Esophagus (tissue), 2 donors: ENCODE data around the gene CIZ1. TPM values are rescaled to one million over a fixed set of nuclear protein-coding genes. Genes with fewer than 3 reads are reported as not detected.
"Not testable (repeated sequence)": the region's sequence is repeated elsewhere in the genome, so short reads cannot be mapped to it uniquely, and the experiment has no call there.

Source experiments
- H3K27ac ChIP-seq, 2 donors: one replicate each; pipeline ENCODE4 v1.5.1; 2013; ENCODE audit warnings: low read depth in 2 of 2, mild to moderate bottlenecking in 2 of 2, inconsistent platforms in 1 of 2, low read length in 1 of 2, moderate library complexity in 1 of 2
- H3K27me3 ChIP-seq, 2 donors: one replicate each; pipeline ENCODE4 v1.6.1; 2013; ENCODE audit warnings: low read length in 2 of 2, control low read depth in 1 of 2, mild to moderate bottlenecking in 1 of 2; ENCODE audit not compliant: insufficient read depth in 2 of 2, control insufficient read depth in 1 of 2
- H3K36me3 ChIP-seq, 2 donors: one replicate each; pipeline ENCODE4 v1.6.1; 2013; ENCODE audit warnings: low read length in 1 of 2; ENCODE audit not compliant: control insufficient read depth in 2 of 2, insufficient read depth in 2 of 2
- H3K4me1 ChIP-seq, 2 donors: one replicate each; pipeline ENCODE4 v1.6.1; 2013; ENCODE audit warnings: low read length in 1 of 2; ENCODE audit not compliant: control insufficient read depth in 2 of 2, insufficient read depth in 2 of 2
- H3K4me3 ChIP-seq, 2 donors: one replicate each; pipeline ENCODE4 v1.5.1; 2013; ENCODE audit warnings: low read length in 2 of 2, mild to moderate bottlenecking in 2 of 2, low read depth in 1 of 2, moderate library complexity in 1 of 2
- H3K9me3 ChIP-seq, 2 donors: one replicate each; pipeline ENCODE4 v1.6.1; 2013; ENCODE audit warnings: mild to moderate bottlenecking in 2 of 2, low read depth in 1 of 2, low read length in 1 of 2, moderate library complexity in 1 of 2; ENCODE audit not compliant: control insufficient read depth in 2 of 2, insufficient read depth in 1 of 2
- WGBS, 2 donors: extraction: QIAGEN DNeasy Blood & Tissue Kit; methylation state at CpG; one replicate each; pipeline ENCODE4 v1.1.7; 2013; 5-methylcytosine and 5-hydroxymethylcytosine counted together
- polyA plus RNA-seq, 2 donors: library from polyadenylated mRNA; stranded (reverse); fragments of 200-250 nt; gene quantifications; one replicate each; pipeline ENCODE4 v1.2.3, GENCODE V29; 2013
- donor health status: healthy with polysubstance abuse.
- donor health status: Bipolar disorder and iron deficiency.

CIZ1 gene
- polyA plus RNA-seq, 2 donors = 39.8 to 39.9 TPM

DNA sequence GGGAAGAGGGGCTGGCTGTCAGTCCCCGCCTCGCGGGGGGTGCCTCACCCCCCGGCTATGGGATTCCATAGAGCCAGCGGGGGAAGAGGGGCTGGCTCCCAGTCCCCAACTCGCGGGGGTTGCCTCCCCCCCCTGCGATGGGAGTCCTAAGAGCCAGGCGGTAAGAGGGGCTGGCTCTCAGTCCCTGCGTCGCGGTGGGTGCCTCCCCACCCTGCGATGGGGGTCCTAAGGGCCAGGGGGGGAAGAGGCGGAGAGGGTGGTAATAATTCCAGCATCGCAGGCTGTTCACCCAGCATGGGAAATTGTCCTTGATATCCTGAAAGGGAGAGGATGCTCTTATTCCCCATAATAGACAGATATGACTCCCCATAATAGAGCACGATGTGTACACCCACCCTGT lies 51.8 kb downstream of the CIZ1 start:
- Histone ChIP-seq H3K36me3 (no peaks in the 10 kb centered on the region), H3K4me1 (peaks cover 5 to 9% of the 10 kb centered on the region in 2 donors), H3K27me3 (no peaks in the 10 kb centered on the region), H3K27ac (no peak overlapping the region), H3K4me3 (no peak overlapping the region), H3K9me3 (no peaks in the 10 kb centered on the region)
- WGBS, 2 donors = 75 to 76% methylated on average over 8 to 9 of the region's 16 CpGs

GRCh38 chr9:128138001-128138400 lies 53.4 kb downstream of the CIZ1 start:
- Histone ChIP-seq H3K27me3 (no peaks in the 10 kb centered on the region), H3K36me3 (no peaks in the 10 kb centered on the region), H3K9me3 (no peaks in the 10 kb centered on the region), H3K27ac (no peak overlapping the region), H3K4me3 (no peak overlapping the region), H3K4me1 (peaks cover 2 to 3% of the 10 kb centered on the region in 2 donors)
- 78 to 93% methylated on average over 3 of the region's 3 CpGs for WGBS, 2 donors

- Histone ChIP-seq H3K4me1 (peaks cover 1 to 3% of the 10 kb centered on the region in 2 donors), H3K4me3 (no peak overlapping the region), H3K9me3 (no peaks in the 10 kb centered on the region), H3K27ac (peak overlapping the region in 1 of 2 donors; percentile 21), H3K27me3 (no peaks in the 10 kb centered on the region), H3K36me3 (no peaks in the 10 kb centered on the region)
- 89 to 90% methylated on average over 18 of the region's 18 CpGs for WGBS, 2 donors
Observed at GRCh38 chr9:128136816-128137793, 54.3 kb downstream of the CIZ1 start.

GRCh38 chr9:128135561-128135960 lies 55.8 kb downstream of the CIZ1 start:
- H3K9me3 ChIP-seq, H3K36me3 ChIP-seq, H3K4me3 ChIP-seq, H3K27me3 ChIP-seq, H3K4me1 ChIP-seq: not testable (repeated sequence)
- 66 to 77% methylated on average over 8 of the region's 8 CpGs for WGBS, 2 donors
- peak overlapping the region in 1 of 2 donors; percentile 1 for H3K27ac ChIP-seq

- H3K4me1 ChIP-seq, H3K9me3 ChIP-seq, H3K4me3 ChIP-seq, H3K27ac ChIP-seq, H3K36me3 ChIP-seq, H3K27me3 ChIP-seq: not testable (repeated sequence)
- WGBS, 2 donors = 37 to 44% methylated on average over 8 of the region's 8 CpGs
Observed at GRCh38 chr9:128132139-128132538, 59.2 kb downstream of the CIZ1 start.

DNA sequence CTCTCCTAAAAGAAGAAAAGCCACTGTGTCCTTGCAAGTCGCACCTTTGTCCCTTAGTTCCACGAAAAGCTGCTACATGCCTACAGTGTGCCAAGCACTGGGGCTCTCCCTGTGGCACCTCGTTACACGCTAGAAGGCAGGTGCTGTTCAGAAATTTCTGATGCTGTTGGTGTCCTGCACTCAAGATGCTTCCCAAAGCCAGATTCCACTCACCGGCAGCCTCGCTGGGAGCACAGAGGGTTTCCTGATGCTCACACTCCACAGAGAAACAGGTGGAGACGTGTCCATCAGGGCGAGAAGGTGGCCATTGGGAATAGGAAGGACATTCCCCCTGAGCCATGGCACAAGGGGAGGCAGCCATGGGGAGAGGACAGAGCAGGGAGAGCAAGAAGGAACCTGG lies 60.0 kb downstream of the CIZ1 start:
- WGBS, 2 donors = 84 to 86% methylated on average over 8 of the region's 8 CpGs
- H3K27me3 ChIP-seq, H3K4me3 ChIP-seq, H3K9me3 ChIP-seq, H3K36me3 ChIP-seq, H3K4me1 ChIP-seq, H3K27ac ChIP-seq: not testable (repeated sequence)

GRCh38 chr9:128130651-128131050 lies 60.7 kb downstream of the CIZ1 start:
- 62 to 63% methylated on average over 7 of the region's 7 CpGs for WGBS, 2 donors
- H3K4me3 ChIP-seq, H3K36me3 ChIP-seq, H3K27ac ChIP-seq, H3K9me3 ChIP-seq, H3K27me3 ChIP-seq: not testable (repeated sequence)
- peaks cover 3 to 11% of the 10 kb centered on the region in 2 donors for H3K4me1 ChIP-seq

- H3K27me3 ChIP-seq, H3K36me3 ChIP-seq, H3K9me3 ChIP-seq, H3K4me3 ChIP-seq, H3K27ac ChIP-seq: not testable (repeated sequence)
- peaks cover 0 to 12% of the 10 kb centered on the region in 2 donors for H3K4me1 ChIP-seq
- 27 to 30% methylated on average over 11 to 12 of the region's 12 CpGs for WGBS, 2 donors
Observed at GRCh38 chr9:128129976-128130590, 61.3 kb downstream of the CIZ1 start.

GRCh38 chr9:128128836-128129590 lies 62.4 kb downstream of the CIZ1 start:
- Histone ChIP-seq H3K9me3 (no peaks in the 10 kb centered on the region), H3K36me3 (peaks cover 0 to 12% of the 10 kb centered on the region in 2 donors), H3K27ac (peak overlapping the region; percentile 93 to 99), H3K4me1 (peaks cover 0 to 14% of the 10 kb centered on the region in 2 donors), H3K4me3 (peak overlapping the region; percentile 80 to 88), H3K27me3 (no peaks in the 10 kb centered on the region)
- 54 to 56% methylated on average over 29 of the region's 29 CpGs for WGBS, 2 donors
